HG03280 (cell line): Measurements from ENCODE around the gene PRDM11.
"Not testable (repeated sequence)": the region's sequence is repeated elsewhere in the genome, so short reads cannot be mapped to it uniquely, and the experiment has no call there.

Experiments
- ATAC-seq: cut with Tn5 transposase; IDR thresholded peaks from one replicate; pipeline ENCODE4 v1.9.1; 2021; ENCODE audit warnings: mild to moderate bottlenecking, moderate library complexity; ENCODE audit not compliant: unreplicated experiment

Gene PRDM11

GRCh38 chr11:45229401-45230020 lies 83.1 kb downstream of the PRDM11 start:
- ATAC-seq: no peak

- no peak for ATAC-seq
These were observed 86.1 kb downstream of the PRDM11 start for GRCh38 chr11:45232341-45233080.

- no peak for ATAC-seq
These were observed 86.8 kb downstream of the PRDM11 start for GRCh38 chr11:45233121-45233803.

- ATAC-seq: no peak
These were observed 87.3 kb downstream of the PRDM11 start for GRCh38 chr11:45233804-45234170.

GRCh38 chr11:45234306-45235006 lies 88.0 kb downstream of the PRDM11 start:
- ATAC-seq: no peak

- ATAC-seq: no peak
These were observed 91.4 kb downstream of the PRDM11 start for GRCh38 chr11:45237711-45238315.

GRCh38 chr11:45238724-45239123 lies 92.3 kb downstream of the PRDM11 start:
- ATAC-seq: no peak

GRCh38 chr11:45239733-45240132 lies 93.3 kb downstream of the PRDM11 start:
- ATAC-seq: no peak

GRCh38 chr11:45243967-45244366 lies 97.5 kb downstream of the PRDM11 start:
- no peak for ATAC-seq

- ATAC-seq: no peak
These were observed 99.0 kb downstream of the PRDM11 start for GRCh38 chr11:45245218-45246045.

GRCh38 chr11:45246241-45246640 lies 99.8 kb downstream of the PRDM11 start:
- no peak for ATAC-seq

- no peak for ATAC-seq
These were observed 101.0 kb downstream of the PRDM11 start for GRCh38 chr11:45247433-45247832.

GRCh38 chr11:45248501-45249011 lies 102.1 kb downstream of the PRDM11 start:
- ATAC-seq: no peak

- not testable (repeated sequence) for ATAC-seq
These were observed 102.9 kb downstream of the PRDM11 start for GRCh38 chr11:45249372-45249771.

- ATAC-seq: no peak
These were observed 103.7 kb downstream of the PRDM11 start for GRCh38 chr11:45250035-45250718.

- no peak for ATAC-seq
These were observed 105.9 kb downstream of the PRDM11 start for GRCh38 chr11:45252134-45252856.

- ATAC-seq: no peak
These were observed 106.4 kb downstream of the PRDM11 start for GRCh38 chr11:45252877-45253276.

GRCh38 chr11:45253640-45254039 lies 107.2 kb downstream of the PRDM11 start:
- no peak for ATAC-seq

- no peak for ATAC-seq
These were observed 107.6 kb downstream of the PRDM11 start for GRCh38 chr11:45254070-45254469.
